ENCODE data around the gene CATSPERZ. TPM values are rescaled to one million over a fixed set of nuclear protein-coding genes. Genes with fewer than 3 reads are reported as not detected.
A peak's percentile ranks its signal among the peaks of the same experiment; 100 is the strongest.

Gene CATSPERZ
- total RNA-seq, 1 donor from 2014 or later: 0.26 TPM

DNA sequence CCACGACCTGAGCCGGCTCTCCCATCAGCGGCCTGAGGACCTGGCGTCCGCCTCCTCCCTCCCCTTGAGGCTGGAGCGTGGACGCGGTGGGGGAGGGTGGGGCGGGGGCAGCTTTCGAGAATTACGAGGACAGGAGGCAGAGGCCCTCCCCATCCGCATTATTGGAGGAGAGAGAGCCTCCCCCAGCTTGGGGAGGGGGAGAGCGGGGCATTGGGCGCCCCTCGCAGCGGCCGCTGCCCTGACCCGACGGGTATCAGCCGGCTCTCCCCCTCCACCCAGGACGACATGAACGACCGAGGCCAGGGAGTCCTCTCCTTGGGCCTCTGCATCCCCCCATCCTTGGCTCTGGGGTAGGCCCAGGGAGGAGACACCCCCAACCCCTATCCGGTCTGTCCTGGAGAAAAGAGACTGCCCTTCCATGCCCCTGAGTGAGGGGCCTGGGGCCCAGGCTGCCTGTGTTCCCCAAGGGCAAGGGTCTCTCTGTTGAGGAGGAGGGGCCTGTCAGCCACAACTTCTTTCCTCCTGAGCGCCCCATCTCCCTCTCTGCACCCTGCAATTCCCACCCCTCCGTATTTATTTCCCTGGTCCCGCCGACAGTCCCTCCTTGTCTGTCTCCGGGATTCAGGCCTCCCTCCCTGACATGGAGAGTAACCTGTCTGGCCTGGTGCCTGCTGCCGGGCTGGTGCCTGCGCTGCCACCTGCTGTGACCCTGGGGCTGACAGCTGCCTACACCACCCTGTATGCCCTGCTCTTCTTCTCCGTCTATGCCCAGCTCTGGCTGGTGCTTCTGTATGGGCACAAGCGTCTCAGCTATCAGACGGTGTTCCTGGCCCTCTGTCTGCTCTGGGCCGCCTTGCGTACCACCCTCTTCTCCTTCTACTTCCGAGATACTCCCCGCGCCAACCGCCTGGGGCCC lies 14.0 kb upstream of the CATSPERZ start:
- H3K27me3 ChIP-seq (ENCODE audit: control insufficient read depth, insufficient read depth, low read length): no peaks in the 10 kb centered on the region
- TF ChIP-seq, protein P1, sequence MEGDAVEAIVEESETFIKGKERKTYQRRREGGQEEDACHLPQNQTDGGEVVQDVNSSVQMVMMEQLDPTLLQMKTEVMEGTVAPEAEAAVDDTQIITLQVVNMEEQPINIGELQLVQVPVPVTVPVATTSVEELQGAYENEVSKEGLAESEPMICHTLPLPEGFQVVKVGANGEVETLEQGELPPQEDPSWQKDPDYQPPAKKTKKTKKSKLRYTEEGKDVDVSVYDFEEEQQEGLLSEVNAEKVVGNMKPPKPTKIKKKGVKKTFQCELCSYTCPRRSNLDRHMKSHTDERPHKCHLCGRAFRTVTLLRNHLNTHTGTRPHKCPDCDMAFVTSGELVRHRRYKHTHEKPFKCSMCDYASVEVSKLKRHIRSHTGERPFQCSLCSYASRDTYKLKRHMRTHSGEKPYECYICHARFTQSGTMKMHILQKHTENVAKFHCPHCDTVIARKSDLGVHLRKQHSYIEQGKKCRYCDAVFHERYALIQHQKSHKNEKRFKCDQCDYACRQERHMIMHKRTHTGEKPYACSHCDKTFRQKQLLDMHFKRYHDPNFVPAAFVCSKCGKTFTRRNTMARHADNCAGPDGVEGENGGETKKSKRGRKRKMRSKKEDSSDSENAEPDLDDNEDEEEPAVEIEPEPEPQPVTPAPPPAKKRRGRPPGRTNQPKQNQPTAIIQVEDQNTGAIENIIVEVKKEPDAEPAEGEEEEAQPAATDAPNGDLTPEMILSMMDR (IDR thresholded peaks at IDR 0.05; ENCODE audit: insufficient read depth, low read length, severe bottlenecking): peak; percentile 54
- H3K4me3 ChIP-seq (ENCODE audit: low read depth, low read length): peak overlapping the region; percentile 72
- no peak for FAIRE-seq
- peaks cover 6% of the 10 kb centered on the region for H3K36me3 ChIP-seq (ENCODE audit: control insufficient read depth, insufficient read depth, low read length)
- no peak for DNase-seq (ENCODE audit: low read depth)

DNA sequence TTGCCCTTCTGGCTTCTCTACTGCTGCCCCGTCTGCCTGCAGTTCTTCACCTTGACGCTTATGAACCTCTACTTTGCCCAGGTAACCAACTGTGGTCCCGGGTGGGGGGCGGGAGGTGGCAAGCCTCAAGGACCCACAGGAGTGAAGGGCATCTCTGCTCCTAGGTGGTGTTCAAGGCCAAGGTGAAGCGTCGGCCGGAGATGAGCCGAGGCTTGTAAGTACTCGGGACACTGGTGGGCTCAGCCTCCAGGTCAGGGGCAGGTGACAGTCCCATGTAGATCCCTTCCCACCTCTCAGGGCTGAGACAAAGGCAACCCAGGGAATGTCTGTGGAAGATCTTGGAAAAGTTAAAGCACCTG lies 13.4 kb upstream of the CATSPERZ start:
- Histone ChIP-seq H3K4me3 (ENCODE audit: low read depth, low read length) (no peak overlapping the region), H3K36me3 (ENCODE audit: control insufficient read depth, insufficient read depth, low read length) (peaks cover 6% of the 10 kb centered on the region), H3K27me3 (ENCODE audit: control insufficient read depth, insufficient read depth, low read length) (no peaks in the 10 kb centered on the region)
- DNase-seq (ENCODE audit: low read depth) (no peak), FAIRE-seq (no peak)
- TF ChIP-seq, protein P1 (IDR thresholded peaks at IDR 0.05; ENCODE audit: insufficient read depth, low read length, severe bottlenecking): no peak

DNA sequence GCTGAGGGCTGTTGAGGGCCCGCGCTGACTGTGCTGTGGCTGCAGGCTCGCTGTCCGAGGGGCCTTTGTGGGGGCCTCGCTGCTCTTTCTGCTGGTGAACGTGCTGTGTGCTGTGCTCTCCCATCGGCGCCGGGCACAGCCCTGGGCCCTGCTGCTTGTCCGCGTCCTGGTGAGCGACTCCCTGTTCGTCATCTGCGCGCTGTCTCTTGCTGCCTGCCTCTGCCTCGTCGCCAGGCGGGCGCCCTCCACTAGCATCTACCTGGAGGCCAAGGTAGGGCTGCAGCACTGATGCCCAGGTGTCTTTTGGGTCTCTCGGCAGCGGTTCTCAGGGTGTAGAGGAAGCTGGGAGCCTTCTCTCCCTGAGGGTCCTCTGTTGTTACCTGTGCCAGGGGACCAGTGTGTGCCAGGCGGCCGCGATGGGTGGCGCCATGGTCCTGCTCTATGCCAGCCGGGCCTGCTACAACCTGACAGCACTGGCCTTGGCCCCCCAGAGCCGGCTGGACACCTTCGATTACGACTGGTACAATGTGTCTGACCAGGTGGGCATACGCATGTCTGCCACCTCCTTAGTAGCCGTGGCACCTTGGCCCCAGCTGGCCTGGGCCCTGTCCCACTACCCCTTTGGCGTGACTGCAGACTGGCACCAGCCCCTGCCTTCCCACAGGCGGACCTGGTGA lies 12.3 kb upstream of the CATSPERZ start:
- Histone ChIP-seq H3K4me3 (ENCODE audit: low read depth, low read length) (no peak overlapping the region), H3K36me3 (ENCODE audit: control insufficient read depth, insufficient read depth, low read length) (peaks cover 4% of the 10 kb centered on the region), H3K27me3 (ENCODE audit: control insufficient read depth, insufficient read depth, low read length) (peaks cover 8% of the 10 kb centered on the region)
- DNase-seq (ENCODE audit: low read depth) (no peak), FAIRE-seq (peak; percentile 18)
- TF ChIP-seq, protein P1 (IDR thresholded peaks at IDR 0.05; ENCODE audit: insufficient read depth, low read length, severe bottlenecking): no peak

DNA sequence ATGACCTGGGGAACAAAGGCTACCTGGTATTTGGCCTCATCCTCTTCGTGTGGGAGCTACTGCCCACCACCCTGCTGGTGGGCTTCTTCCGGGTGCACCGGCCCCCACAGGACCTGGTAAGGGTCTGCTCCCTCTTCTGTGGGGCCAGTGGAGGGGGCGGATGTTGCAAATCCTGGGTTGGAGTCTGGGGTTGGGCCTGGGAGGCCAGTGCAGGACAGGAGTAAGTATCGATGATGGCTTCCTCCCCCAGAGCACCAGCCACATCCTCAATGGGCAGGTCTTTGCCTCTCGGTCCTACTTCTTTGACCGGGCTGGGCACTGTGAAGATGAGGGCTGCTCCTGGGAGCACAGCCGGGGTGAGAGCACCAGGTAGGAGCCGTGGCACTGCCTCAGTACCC lies 11.8 kb upstream of the CATSPERZ start:
- Histone ChIP-seq H3K27me3 (ENCODE audit: control insufficient read depth, insufficient read depth, low read length) (peaks cover 12% of the 10 kb centered on the region), H3K4me3 (ENCODE audit: low read depth, low read length) (no peak overlapping the region), H3K36me3 (ENCODE audit: control insufficient read depth, insufficient read depth, low read length) (no peaks in the 10 kb centered on the region)
- FAIRE-seq (no peak), DNase-seq (ENCODE audit: low read depth) (no peak)
- TF ChIP-seq, protein P1 (IDR thresholded peaks at IDR 0.05; ENCODE audit: insufficient read depth, low read length, severe bottlenecking): no peak

DNA sequence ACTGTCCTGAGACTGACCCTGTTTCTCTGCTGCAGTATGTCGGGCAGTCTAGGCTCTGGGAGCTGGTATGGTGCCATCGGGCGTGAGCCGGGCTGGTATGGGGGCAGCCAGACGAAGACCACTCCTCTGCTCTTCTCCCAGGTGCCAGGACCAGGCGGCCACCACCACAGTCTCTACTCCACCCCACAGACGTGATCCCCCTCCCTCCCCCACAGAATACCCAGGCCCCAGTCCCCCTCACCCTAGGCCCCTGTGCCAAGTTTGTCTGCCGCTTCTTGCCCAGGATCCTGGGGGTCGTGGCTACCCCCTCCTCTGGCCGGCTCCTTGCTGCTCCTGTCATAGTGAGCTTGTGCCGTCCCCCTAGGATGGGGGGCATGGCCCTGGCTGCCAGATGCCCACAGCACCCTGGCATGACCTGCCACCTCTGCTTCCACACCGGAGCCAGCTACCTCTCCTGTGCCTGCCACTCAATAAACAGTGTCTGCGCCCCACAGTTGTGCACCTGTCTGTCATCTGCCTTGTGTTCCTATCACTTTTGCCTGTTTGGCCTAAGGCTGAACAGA lies 11.1 kb upstream of the CATSPERZ start:
- TF ChIP-seq, protein P1 (IDR thresholded peaks at IDR 0.05; ENCODE audit: insufficient read depth, low read length, severe bottlenecking): no peak
- no peaks in the 10 kb centered on the region for H3K36me3 ChIP-seq (ENCODE audit: control insufficient read depth, insufficient read depth, low read length)
- no peak overlapping the region for H3K4me3 ChIP-seq (ENCODE audit: low read depth, low read length)
- no peak for FAIRE-seq
- no peak for DNase-seq (ENCODE audit: low read depth)
- peaks cover 13% of the 10 kb centered on the region for H3K27me3 ChIP-seq (ENCODE audit: control insufficient read depth, insufficient read depth, low read length)

All from bronchial epithelial cell (primary cell).